Vagina (tissue), 2 donors: Measurements from ENCODE around the gene CABCOCO1.

Experiments
- CTCF ChIP-seq, 3 experiments: fragments of 450-650 bp in 2 of 3; fragments of 200-600 bp in 1 of 3; sonication (generic) in 1 of 3; IDR thresholded peaks; one replicate each; pipeline ENCODE4 v1.5.1; 2017 to 2019; ENCODE audit warnings: antibody characterized with exemption in 3 of 3, mild to moderate bottlenecking in 2 of 3, moderate library complexity in 2 of 3
- POLR2A ChIP-seq, 2 donors: fragments of 450-650 bp; IDR thresholded peaks; one replicate each; pipeline ENCODE4 v1.6.1; 2017; ENCODE audit warnings: antibody characterized with exemption in 2 of 2, mild to moderate bottlenecking in 2 of 2, moderate library complexity in 2 of 2
- POLR2AphosphoS5 ChIP-seq, 2 donors: sonication (generic); formaldehyde crosslinking; IDR thresholded peaks; one replicate each; pipeline ENCODE4 v1.9.0; 2017; ENCODE audit warnings: antibody characterized with exemption in 2 of 2, mild to moderate bottlenecking in 2 of 2, low read depth in 1 of 2; ENCODE audit not compliant: insufficient read depth in 1 of 2

- no peak for TF ChIP-seq CTCF (IDR thresholded peaks at IDR 0.05)
- TF ChIP-seq POLR2AphosphoS5 (IDR thresholded peaks at IDR 0.05; ENCODE audit: insufficient read depth in 1 of 2, low read depth in 1 of 2), result no peak
- TF ChIP-seq POLR2A (IDR thresholded peaks at IDR 0.05), result no peak
Observed at GRCh38 chr10:61688551-61689308, 26.0 kb downstream of the CABCOCO1 start.
